CD8-positive, alpha-beta memory T cell (primary cell): ENCODE results near the gene RGS8. TPM values are rescaled to one million over a fixed set of nuclear protein-coding genes. Genes with fewer than 3 reads are reported as not detected.
A peak's percentile ranks its signal among the peaks of the same experiment; 100 is the strongest.
"Not testable (repeated sequence)": the region's sequence is repeated elsewhere in the genome, so short reads cannot be mapped to it uniquely, and the experiment has no call there.

Experiments used
- CTCF ChIA-PET: fragments of 350-600 bp; sonication (Branson Sonifier 250); formaldehyde crosslinking; loops from one replicate; lab custom pipeline; 2021; ENCODE audit warnings: antibody characterized with exemption; lab: Charles Lee
- POLR2A ChIA-PET: fragments of 350-600 bp; sonication (Branson Sonifier 250); formaldehyde crosslinking; loops from one replicate; lab custom pipeline; 2021; ENCODE audit warnings: antibody characterized with exemption; lab: Charles Lee
- DNase-seq, 5 donors: peaks; one replicate each; pipeline versions ENCODE4 v3.0.0 to v3.0.0-alpha.2; 2020 to 2022; ENCODE audit warnings: mixed read lengths in 1 of 5
- H3K27ac ChIP-seq: one replicate; pipeline ENCODE4 v1.7.0; 2013; ENCODE audit warnings: low read depth, mild to moderate bottlenecking, low read length, moderate library complexity
- H3K27me3 ChIP-seq: 2 replicates; pipeline ENCODE4 v1.7.0; 2013; ENCODE audit warnings: low read length, mild to moderate bottlenecking; ENCODE audit not compliant: insufficient read depth, poor library complexity, severe bottlenecking
- H3K36me3 ChIP-seq: 2 replicates; pipeline ENCODE4 v1.7.0; 2013; ENCODE audit warnings: mild to moderate bottlenecking, low read length, moderate library complexity; ENCODE audit not compliant: insufficient read depth
- H3K4me1 ChIP-seq: 2 replicates; pipeline ENCODE4 v1.7.0; 2013; ENCODE audit warnings: mild to moderate bottlenecking, low read length, moderate library complexity; ENCODE audit not compliant: insufficient read depth
- H3K4me3 ChIP-seq: 2 replicates; pipeline ENCODE4 v1.7.0; 2013; ENCODE audit warnings: mild to moderate bottlenecking, low read length
- H3K9me3 ChIP-seq: 2 replicates; pipeline ENCODE4 v1.7.0; 2013; ENCODE audit warnings: mild to moderate bottlenecking, low read length
- H3K27ac Mint-ChIP-seq, 8 donors: one replicate each; pipeline ENCODE4 v1.8.0; 2020 to 2021; ENCODE audit warnings: mixed read lengths in 8 of 8, mild to moderate bottlenecking in 6 of 8, inconsistent platforms in 3 of 8, moderate library complexity in 3 of 8
- H3K27me3 Mint-ChIP-seq, 2 donors: one replicate each; pipeline ENCODE4 v1.8.0; 2020 to 2021; ENCODE audit warnings: mixed read lengths in 2 of 2, mild to moderate bottlenecking in 1 of 2, moderate library complexity in 1 of 2
- H3K36me3 Mint-ChIP-seq, 3 donors: one replicate each; pipeline ENCODE4 v1.8.0; 2020 to 2021; ENCODE audit warnings: mixed read lengths in 3 of 3, inconsistent platforms in 1 of 3, mild to moderate bottlenecking in 1 of 3
- H3K4me1 Mint-ChIP-seq, 3 donors: one replicate each; pipeline ENCODE4 v1.8.0; 2020 to 2021; ENCODE audit warnings: mixed read lengths in 3 of 3, inconsistent platforms in 1 of 3, mild to moderate bottlenecking in 1 of 3
- H3K4me3 Mint-ChIP-seq, 7 donors: one replicate each; pipeline ENCODE4 v1.8.0; 2020 to 2021; ENCODE audit warnings: mixed read lengths in 7 of 7, mild to moderate bottlenecking in 6 of 7, moderate library complexity in 4 of 7, inconsistent platforms in 2 of 7
- H3K9me3 Mint-ChIP-seq, 5 donors: one replicate each; pipeline ENCODE4 v1.8.0; 2020 to 2022; ENCODE audit warnings: mixed read lengths in 5 of 5, mild to moderate bottlenecking in 3 of 5, moderate library complexity in 2 of 5, inconsistent platforms in 1 of 5
- polyA plus RNA-seq: library from polyadenylated mRNA; unstranded; fragments of 300-500 nt; fragmentation: Illumina TruSeq; gene quantifications from one replicate; pipeline ENCODE4 v1.2.3, GENCODE V29; 2021
- total RNA-seq, 2 experiments: library from RNA; stranded (reverse); gene quantifications; one replicate each; pipeline ENCODE4 v1.2.3, GENCODE V29; 2021

Gene RGS8
- total and polyA plus RNA-seq, 3 experiments from 2014 or later = not detected

GRCh38 chr1:182698971-182699370 is 14.6 kb upstream of the RGS8 start:
- H3K36me3 ChIP-seq = no peaks in the 10 kb centered on the region
- no peaks in the 10 kb centered on the region for H3K36me3 Mint-ChIP-seq
- CTCF ChIA-PET = no interaction called here

GRCh38 chr1:182693139-182693538 is 8.8 kb upstream of the RGS8 start:
- POLR2A ChIA-PET, H3K36me3 ChIP-seq, H3K9me3 ChIP-seq, H3K27ac Mint-ChIP-seq, H3K4me3 Mint-ChIP-seq, H3K4me1 Mint-ChIP-seq, H3K27me3 ChIP-seq, H3K36me3 Mint-ChIP-seq, H3K27ac ChIP-seq, H3K4me3 ChIP-seq, H3K4me1 ChIP-seq, DNase-seq, CTCF ChIA-PET: not testable (repeated sequence)
- Mint-ChIP-seq H3K27me3 (peaks cover 1 to 15% of the 10 kb centered on the region in 2 donors), H3K9me3 (peaks cover 4 to 10% (median 5%) of the 10 kb centered on the region in 5 donors)

More at GRCh38 chr1:182698971-182699370, 14.6 kb upstream of the RGS8 start:
- Histone ChIP-seq H3K27ac (no peak overlapping the region), H3K4me3 (no peak overlapping the region), H3K4me1 (no peaks in the 10 kb centered on the region), H3K27me3 (peaks cover 6% of the 10 kb centered on the region), H3K9me3 (no peaks in the 10 kb centered on the region)
- H3K27me3 Mint-ChIP-seq = peaks cover 7 to 18% of the 10 kb centered on the region in 2 donors
- DNase-seq = no peak
- no peaks in the 10 kb centered on the region for H3K4me1 Mint-ChIP-seq
- POLR2A ChIA-PET = no interaction called here
- no peak overlapping the region for H3K27ac Mint-ChIP-seq
- H3K4me3 Mint-ChIP-seq = no peak overlapping the region
- H3K9me3 Mint-ChIP-seq = no peaks in the 10 kb centered on the region

GRCh38 chr1:182690886-182691443 is 6.6 kb upstream of the RGS8 start:
- Mint-ChIP-seq H3K9me3 (peaks cover 4 to 10% (median 5%) of the 10 kb centered on the region in 5 donors), H3K4me3 (no peak overlapping the region), H3K4me1 (no peaks in the 10 kb centered on the region), H3K36me3 (peaks cover 0 to 5% (median 0%) of the 10 kb centered on the region in 3 donors), H3K27ac (no peak overlapping the region), H3K27me3 (peaks cover 1 to 21% of the 10 kb centered on the region in 2 donors)
- Histone ChIP-seq H3K27me3 (no peaks in the 10 kb centered on the region), H3K4me1 (no peaks in the 10 kb centered on the region), H3K36me3 (no peaks in the 10 kb centered on the region), H3K9me3 (no peaks in the 10 kb centered on the region), H3K27ac (no peak overlapping the region), H3K4me3 (no peak overlapping the region)
- ChIA-PET POLR2A (no interaction called here), CTCF (interaction anchor here (1.1 kb wide), 1 partner anchor 26 kb away, joined by 3 read pairs; no protein-coding TSS in a partner anchor)
- DNase-seq = no peak

GRCh38 chr1:182688436-182689205 is 4.2 kb upstream of the RGS8 start:
- peaks cover 0 to 5% (median 0%) of the 10 kb centered on the region in 3 donors for H3K36me3 Mint-ChIP-seq
- Histone ChIP-seq H3K36me3 (no peaks in the 10 kb centered on the region), H3K4me1 (no peaks in the 10 kb centered on the region), H3K9me3 (no peaks in the 10 kb centered on the region), H3K4me3 (no peak overlapping the region), H3K27me3 (no peaks in the 10 kb centered on the region), H3K27ac (no peak overlapping the region)
- H3K27me3 Mint-ChIP-seq = peaks cover 1 to 27% of the 10 kb centered on the region in 2 donors
- H3K4me1 Mint-ChIP-seq = no peaks in the 10 kb centered on the region
- no peak overlapping the region for H3K27ac Mint-ChIP-seq
- CTCF ChIA-PET = no interaction called here
- no peak for DNase-seq
- POLR2A ChIA-PET = no interaction called here
- peaks cover 4 to 10% (median 5%) of the 10 kb centered on the region in 5 donors for H3K9me3 Mint-ChIP-seq
- no peak overlapping the region for H3K4me3 Mint-ChIP-seq

- Histone ChIP-seq H3K27ac (no peak overlapping the region), H3K9me3 (no peaks in the 10 kb centered on the region), H3K4me3 (no peak overlapping the region), H3K36me3 (no peaks in the 10 kb centered on the region), H3K4me1 (no peaks in the 10 kb centered on the region), H3K27me3 (no peaks in the 10 kb centered on the region)
- H3K27ac Mint-ChIP-seq = peak overlapping the region in 1 of 8 donors; percentile 35
- ChIA-PET CTCF (no interaction called here), POLR2A (no interaction called here)
- no peak for DNase-seq
- no peaks in the 10 kb centered on the region for H3K36me3 Mint-ChIP-seq
- no peak overlapping the region for H3K4me3 Mint-ChIP-seq
- H3K27me3 Mint-ChIP-seq = peaks cover 1 to 36% of the 10 kb centered on the region in 2 donors
- H3K4me1 Mint-ChIP-seq = no peaks in the 10 kb centered on the region
- H3K9me3 Mint-ChIP-seq = peaks cover 0 to 3% (median 0%) of the 10 kb centered on the region in 5 donors
Observed at GRCh38 chr1:182687361-182687760, 3.0 kb upstream of the RGS8 start.

- H3K9me3 ChIP-seq = no peaks in the 10 kb centered on the region
- H3K4me1 ChIP-seq = no peaks in the 10 kb centered on the region
- H3K9me3 Mint-ChIP-seq = peaks cover 0 to 2% (median 0%) of the 10 kb centered on the region in 5 donors
- H3K36me3 Mint-ChIP-seq = no peaks in the 10 kb centered on the region
- no peak overlapping the region for H3K27ac ChIP-seq
- H3K4me3 ChIP-seq = no peak overlapping the region
- H3K27me3 Mint-ChIP-seq = peaks cover 5 to 41% of the 10 kb centered on the region in 2 donors
- no peak for DNase-seq
- no peak overlapping the region for H3K27ac Mint-ChIP-seq
- no peaks in the 10 kb centered on the region for H3K27me3 ChIP-seq
- ChIA-PET POLR2A (no interaction called here), CTCF (interaction anchor here (1.0 kb wide), 1 partner anchor 85 kb away, joined by 3 read pairs; no protein-coding TSS in a partner anchor)
- no peak overlapping the region for H3K4me3 Mint-ChIP-seq
- no peaks in the 10 kb centered on the region for H3K4me1 Mint-ChIP-seq
- H3K36me3 ChIP-seq = no peaks in the 10 kb centered on the region
Observed at GRCh38 chr1:182686446-182686845, 2.1 kb upstream of the RGS8 start.

- H3K27me3 Mint-ChIP-seq = peaks cover 5 to 41% of the 10 kb centered on the region in 2 donors
- no peak overlapping the region for H3K27ac ChIP-seq
- H3K36me3 Mint-ChIP-seq = no peaks in the 10 kb centered on the region
- H3K36me3 ChIP-seq = no peaks in the 10 kb centered on the region
- H3K4me1 Mint-ChIP-seq = no peaks in the 10 kb centered on the region
- H3K4me3 Mint-ChIP-seq = no peak overlapping the region
- POLR2A ChIA-PET = no interaction called here
- no peak overlapping the region for H3K27ac Mint-ChIP-seq
- no peaks in the 10 kb centered on the region for H3K27me3 ChIP-seq
- CTCF ChIA-PET = no interaction called here
- no peaks in the 10 kb centered on the region for H3K9me3 ChIP-seq
- no peak for DNase-seq
- H3K4me1 ChIP-seq = no peaks in the 10 kb centered on the region
- H3K9me3 Mint-ChIP-seq = no peaks in the 10 kb centered on the region
- no peak overlapping the region for H3K4me3 ChIP-seq
Observed at GRCh38 chr1:182685215-182685614, 828 bp upstream of the RGS8 start.

GRCh38 chr1:182682898-182683501 is 1.4 kb downstream of the RGS8 start:
- Histone ChIP-seq H3K9me3 (no peaks in the 10 kb centered on the region), H3K36me3 (no peaks in the 10 kb centered on the region), H3K27me3 (no peaks in the 10 kb centered on the region), H3K27ac (no peak overlapping the region), H3K4me1 (no peaks in the 10 kb centered on the region), H3K4me3 (no peak overlapping the region)
- no peak for DNase-seq
- POLR2A ChIA-PET = no interaction called here
- Mint-ChIP-seq H3K4me3 (no peak overlapping the region), H3K4me1 (no peaks in the 10 kb centered on the region), H3K36me3 (no peaks in the 10 kb centered on the region), H3K27ac (no peak overlapping the region), H3K9me3 (no peaks in the 10 kb centered on the region), H3K27me3 (peaks cover 5 to 32% of the 10 kb centered on the region in 2 donors)
- CTCF ChIA-PET = no interaction called here
